Cerebellar cortex (tissue), 1 donor: ENCODE data around the gene TINAG.

Experiments used
- DNase-seq: peaks from one replicate; pipeline ENCODE4 v3.0.0-alpha.2; 2015; ENCODE audit warnings: low spot score

Gene TINAG

DNA sequence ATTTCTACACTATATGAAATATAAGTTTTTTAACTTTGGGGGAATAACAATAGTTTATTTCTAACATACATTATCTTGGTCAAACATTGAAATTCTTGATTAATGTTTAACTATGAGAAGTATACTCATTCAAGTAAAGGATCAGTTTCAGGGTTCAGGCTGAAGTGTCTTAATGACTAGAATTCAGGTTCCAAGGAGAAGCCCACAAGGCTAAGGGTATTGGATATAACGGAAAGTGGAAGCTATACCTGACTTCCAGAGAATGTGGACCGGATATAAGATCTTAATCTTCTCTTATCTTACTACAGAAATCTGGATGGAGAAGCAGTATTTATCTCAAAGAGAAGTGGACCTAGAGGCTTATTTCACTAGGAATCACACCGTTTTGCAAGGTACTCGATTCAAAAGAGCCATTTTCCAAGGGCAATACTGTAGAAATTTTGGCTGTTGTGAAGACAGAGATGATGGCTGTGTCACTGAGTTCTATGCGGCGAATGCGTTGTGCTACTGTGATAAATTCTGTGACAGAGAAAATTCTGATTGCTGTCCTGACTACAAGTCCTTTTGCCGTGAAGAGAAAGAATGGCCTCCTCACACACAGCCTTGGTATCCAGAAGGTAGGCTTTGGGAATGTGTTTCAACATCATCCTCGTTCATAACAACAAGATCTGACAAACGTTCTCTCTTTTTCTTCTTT is at the start of gene TINAG:
Gene TINAG, plus strand, starts transcription at position 153 of the 697 bp plus-strand sequence. Its CDS starts 110 bp downstream, at position 263.
- DNase-seq, result no peak

DNA sequence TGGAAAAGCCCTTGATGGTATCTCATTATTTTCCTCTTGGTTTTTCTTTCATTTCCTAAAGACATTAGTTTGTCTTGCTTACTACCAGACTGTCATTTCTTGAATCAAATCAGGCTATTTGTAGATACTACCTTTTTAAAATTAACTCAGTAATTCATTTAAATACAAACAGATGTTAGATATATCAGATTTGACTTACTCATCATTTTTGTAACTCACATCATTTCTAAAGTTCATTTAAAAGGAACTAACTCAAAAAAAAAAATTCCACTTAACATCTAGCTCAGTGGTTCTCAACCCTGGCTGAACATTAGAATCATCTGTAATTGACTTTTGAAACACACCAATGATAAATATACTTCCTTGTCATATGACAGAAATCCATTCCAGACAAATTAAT is 48.2 kb upstream of the TINAG start:
- DNase-seq, result no peak

DNA sequence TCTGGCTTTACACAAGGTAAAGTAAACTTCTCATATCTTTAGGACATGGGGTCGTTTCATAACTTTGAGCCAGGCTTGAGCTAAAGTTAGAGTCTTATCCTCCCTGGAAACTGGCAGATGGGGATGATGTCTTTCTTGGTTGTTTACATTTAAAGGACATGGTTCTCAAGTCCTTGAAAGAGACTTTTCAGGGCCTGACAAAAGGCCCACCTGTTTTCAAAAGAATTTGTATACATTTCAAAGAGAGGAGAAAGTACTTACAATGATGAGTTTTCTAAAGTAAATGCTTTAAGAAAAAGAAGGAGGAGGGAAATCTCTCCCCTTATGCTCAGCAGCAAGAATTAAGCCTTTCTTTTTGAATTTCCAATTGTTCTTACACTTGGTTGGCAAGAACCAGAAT is 45.7 kb upstream of the TINAG start:
- DNase-seq, result no peak

- DNase-seq, result no peak
Measured at GRCh38 chr6:54262971-54263370, 45.3 kb upstream of the TINAG start.

GRCh38 chr6:54264581-54265272 is 43.5 kb upstream of the TINAG start:
- no peak for DNase-seq

GRCh38 chr6:54266400-54266923 is 41.8 kb upstream of the TINAG start:
- no peak for DNase-seq

- DNase-seq, result peak; percentile 33
Measured at GRCh38 chr6:54267798-54268197, 40.4 kb upstream of the TINAG start.

- no peak for DNase-seq
Measured at GRCh38 chr6:54273214-54273820, 34.9 kb upstream of the TINAG start.

DNA sequence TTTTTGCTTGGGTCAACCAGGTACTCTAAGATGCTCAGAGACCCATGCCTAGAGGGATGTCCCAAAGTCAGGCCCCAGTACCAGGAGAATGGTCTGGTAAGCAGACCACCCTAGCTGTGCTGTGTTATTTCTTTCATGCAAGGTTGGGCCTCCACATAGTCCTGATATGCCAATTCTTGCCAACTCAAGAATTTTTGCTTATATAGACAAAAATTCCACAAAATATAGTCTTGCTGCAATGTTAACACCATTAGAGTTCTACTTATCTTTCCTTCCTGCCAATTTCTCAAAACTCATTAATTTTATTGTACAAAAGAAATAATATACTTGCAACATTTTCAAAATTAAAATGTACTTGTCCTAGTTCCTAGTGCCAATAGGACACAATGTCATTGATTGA is 33.9 kb upstream of the TINAG start:
- no peak for DNase-seq

GRCh38 chr6:54282186-54282585 is 26.1 kb upstream of the TINAG start:
- no peak for DNase-seq

DNA sequence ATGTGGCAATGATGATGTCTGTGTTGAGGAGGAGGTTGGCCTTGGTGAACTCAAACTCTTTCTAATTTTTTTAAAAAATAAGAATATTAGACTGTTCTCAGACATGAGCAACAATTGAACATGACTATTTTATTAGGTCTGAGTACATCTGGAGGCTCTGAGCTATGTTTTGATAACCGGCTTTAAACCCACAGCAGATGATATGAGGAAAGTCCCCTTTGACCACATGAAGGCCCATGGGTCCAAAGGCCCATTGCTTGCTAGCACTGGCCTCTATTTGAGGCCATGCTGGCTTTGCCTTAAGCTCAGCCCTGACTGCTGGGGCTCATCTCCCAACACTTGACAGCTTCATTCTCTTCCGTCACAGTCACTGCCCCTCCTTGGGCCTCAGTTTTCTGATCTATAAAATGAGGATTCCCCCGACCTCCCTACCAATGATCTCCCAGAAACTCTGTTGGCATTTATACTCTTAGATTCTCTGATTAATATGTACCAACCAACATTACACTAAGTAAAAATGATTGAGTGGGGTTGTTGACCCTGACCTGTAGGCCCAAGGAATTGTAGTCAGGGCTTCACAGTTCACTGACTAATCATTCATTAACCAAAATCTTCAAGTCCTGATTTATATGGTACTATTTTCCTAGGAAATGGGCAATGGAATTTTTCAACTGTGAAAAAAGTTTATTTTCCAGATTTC is 23.9 kb upstream of the TINAG start:
- no peak for DNase-seq

GRCh38 chr6:54285595-54285994 is 22.6 kb upstream of the TINAG start:
- no peak for DNase-seq

DNA sequence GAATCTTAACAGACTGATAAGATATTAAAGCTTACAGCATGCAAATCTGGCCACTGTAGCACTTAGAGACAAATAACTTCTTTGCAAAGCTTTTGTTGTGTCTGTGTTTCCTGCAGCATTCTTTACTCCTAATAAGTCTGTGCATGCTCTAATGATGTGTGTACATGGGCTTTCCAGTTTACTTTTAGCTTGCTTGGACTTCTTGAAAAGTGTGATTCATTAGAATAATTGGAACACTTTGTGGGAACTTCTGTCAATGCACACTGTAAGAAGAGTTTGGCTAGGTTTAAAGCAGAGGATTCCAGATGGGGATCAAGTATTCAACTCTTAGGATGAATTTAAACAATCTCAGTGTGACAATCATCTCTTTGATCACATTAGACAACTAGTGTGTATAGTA is 22.1 kb upstream of the TINAG start:
- DNase-seq, result no peak

DNA sequence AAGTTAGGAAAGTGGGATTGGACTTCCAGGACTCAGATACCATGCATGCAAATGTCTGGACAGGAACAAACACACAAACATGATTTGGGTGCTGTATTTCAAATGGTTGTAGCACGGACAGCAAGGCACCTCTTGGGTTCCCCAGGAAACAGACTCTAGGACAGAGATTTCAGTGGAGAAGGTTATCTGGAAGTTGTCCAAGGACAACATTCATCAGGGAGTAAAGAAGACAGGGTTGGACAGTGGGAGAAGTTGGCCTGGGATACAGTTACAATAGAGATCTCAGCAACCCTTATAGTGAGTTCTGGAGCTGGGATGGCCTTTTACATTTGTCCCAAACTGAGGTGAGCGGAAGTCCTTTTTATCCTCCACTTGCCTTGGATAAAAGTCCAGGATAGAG is 19.8 kb upstream of the TINAG start:
- no peak for DNase-seq

- no peak for DNase-seq
Measured at GRCh38 chr6:54289426-54289825, 18.8 kb upstream of the TINAG start.

DNA sequence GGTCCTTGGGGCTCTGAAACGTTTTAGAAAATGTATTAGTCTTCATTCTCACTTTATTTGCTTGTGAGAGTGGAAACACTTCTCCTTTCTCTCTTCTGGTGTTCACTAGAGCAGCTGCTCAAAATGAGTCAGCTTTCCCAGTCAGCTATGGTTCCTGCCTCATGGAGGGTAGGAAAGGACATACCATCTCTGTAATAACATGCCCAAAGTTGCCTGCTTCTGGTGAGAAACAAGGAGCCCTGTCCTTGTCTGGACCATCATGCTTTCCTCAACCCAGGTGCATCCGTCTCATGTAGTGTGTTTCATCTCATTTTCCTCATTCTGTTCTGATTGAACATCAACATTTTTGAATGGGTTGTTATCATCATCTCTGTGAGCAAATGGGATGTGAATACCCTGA is 17.1 kb upstream of the TINAG start:
- no peak for DNase-seq

GRCh38 chr6:54291738-54292137 is 16.5 kb upstream of the TINAG start:
- DNase-seq, result no peak

- no peak for DNase-seq
Measured at GRCh38 chr6:54294965-54295532, 13.2 kb upstream of the TINAG start.

GRCh38 chr6:54299542-54300269 is 8.5 kb upstream of the TINAG start:
- no peak for DNase-seq

DNA sequence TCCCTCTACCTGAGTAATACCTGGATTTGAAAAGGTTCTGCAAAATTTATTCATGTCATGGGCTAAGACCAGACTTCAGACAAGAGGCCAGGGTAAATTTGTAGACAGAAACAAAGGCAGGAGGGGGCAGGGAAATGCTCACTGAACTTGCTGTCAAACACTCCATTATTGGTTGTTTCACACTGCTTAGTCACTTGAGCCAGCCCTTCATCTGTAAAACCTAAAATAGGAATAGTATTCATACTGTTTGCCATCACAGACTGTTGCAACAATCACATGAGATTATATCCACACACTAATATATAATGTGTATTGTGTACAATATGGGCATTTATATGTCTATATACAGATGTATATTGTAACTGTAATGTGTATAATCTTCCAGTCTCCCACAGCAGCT is 6.5 kb upstream of the TINAG start:
- DNase-seq, result no peak

DNA sequence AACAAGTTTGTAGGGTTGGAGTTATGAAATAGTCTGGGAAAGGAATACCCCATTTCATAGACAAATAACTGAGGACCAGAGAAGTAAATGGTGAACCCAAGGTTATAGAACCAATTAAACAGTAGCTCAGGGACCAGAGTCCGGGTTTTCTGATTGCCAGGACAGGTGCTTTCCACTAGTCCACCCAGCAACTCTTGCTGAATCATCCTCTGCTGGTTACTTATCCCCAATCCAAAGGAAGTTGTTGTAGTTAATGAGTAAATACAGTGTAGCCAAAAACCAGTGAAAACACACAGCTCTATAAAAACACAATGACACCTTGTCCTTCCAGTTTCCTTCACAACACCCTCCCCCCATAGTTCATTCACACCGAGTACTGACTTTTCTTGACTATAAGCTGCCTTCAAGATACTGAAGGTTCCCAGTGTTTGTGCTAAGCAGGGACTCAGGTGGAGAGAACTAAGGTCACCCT is 766 bp upstream of the TINAG start:
- no peak for DNase-seq

DNA sequence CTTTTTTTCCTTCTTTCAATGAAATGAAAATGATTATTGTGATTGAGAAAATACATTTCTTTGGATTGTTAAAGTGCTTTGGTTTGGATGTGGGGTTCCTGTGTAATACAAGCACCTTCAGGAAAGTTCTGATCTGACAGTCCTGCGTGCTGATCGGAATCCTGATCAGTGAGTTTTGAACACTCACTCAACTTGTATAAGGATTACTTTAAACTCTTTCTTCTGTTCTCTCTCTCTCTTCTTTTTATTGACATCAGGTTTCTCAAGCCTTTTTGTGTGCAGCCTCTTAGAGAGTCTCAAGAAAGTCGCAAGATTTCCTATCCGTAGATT is 710 bp downstream of the TINAG start:
- DNase-seq, result no peak
